ENCODE measurements around the gene BCAR3. TPM values are rescaled to one million over a fixed set of nuclear protein-coding genes. Genes with fewer than 3 reads are reported as not detected.

Gene BCAR3
- total and polyA plus RNA-seq, 2 experiments from 2014 or later, result 22.6 to 23.7 TPM

DNA sequence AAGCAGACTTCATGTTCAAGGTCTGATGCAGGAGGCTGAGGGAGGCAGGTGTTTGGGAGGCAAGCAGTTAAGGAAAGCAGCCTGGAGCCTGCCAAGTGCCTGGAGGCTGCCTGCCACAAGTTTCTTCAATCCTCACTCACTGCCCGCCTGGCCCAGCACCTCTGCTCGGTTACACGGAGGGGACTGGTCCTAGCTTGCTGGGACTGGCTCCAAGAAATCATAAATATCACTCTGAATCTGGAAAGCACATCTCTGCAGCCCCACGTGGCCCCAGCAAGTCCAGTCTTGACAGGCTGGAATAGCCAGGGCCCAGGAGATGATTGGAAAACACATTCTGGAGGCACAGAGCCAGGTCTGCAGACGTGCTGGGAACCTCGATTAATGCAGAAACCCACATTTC lies 83.9 kb downstream of the BCAR3 start:
- H2AFZ ChIP-seq, result no peak overlapping the region
- DNase-seq (ENCODE audit: low spot score), result peak; percentile 38
- H3K27ac ChIP-seq, result no peak overlapping the region
- H3K79me2 ChIP-seq, result peaks cover 83% of the 10 kb centered on the region
- H3K36me3 ChIP-seq (replicated peaks; ENCODE audit: insufficient read depth, low read depth), result no peaks in the 10 kb centered on the region
- H3K27me3 ChIP-seq, result no peaks in the 10 kb centered on the region
- no peaks in the 10 kb centered on the region for H4K20me1 ChIP-seq (ENCODE audit: insufficient read depth, poor library complexity, severe bottlenecking)
- TF ChIP-seq, protein P1, sequence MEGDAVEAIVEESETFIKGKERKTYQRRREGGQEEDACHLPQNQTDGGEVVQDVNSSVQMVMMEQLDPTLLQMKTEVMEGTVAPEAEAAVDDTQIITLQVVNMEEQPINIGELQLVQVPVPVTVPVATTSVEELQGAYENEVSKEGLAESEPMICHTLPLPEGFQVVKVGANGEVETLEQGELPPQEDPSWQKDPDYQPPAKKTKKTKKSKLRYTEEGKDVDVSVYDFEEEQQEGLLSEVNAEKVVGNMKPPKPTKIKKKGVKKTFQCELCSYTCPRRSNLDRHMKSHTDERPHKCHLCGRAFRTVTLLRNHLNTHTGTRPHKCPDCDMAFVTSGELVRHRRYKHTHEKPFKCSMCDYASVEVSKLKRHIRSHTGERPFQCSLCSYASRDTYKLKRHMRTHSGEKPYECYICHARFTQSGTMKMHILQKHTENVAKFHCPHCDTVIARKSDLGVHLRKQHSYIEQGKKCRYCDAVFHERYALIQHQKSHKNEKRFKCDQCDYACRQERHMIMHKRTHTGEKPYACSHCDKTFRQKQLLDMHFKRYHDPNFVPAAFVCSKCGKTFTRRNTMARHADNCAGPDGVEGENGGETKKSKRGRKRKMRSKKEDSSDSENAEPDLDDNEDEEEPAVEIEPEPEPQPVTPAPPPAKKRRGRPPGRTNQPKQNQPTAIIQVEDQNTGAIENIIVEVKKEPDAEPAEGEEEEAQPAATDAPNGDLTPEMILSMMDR (IDR thresholded peaks at IDR 0.05; ENCODE audit: poor library complexity), result no peak
- TF ChIP-seq EZH2 (IDR thresholded peaks at IDR 0.05; ENCODE audit: borderline replicate concordance) (no peak), EZH2phosphoT487 (IDR thresholded peaks at IDR 0.05; ENCODE audit: low read depth, severe bottlenecking, unreplicated experiment) (no peak)
- no peaks in the 10 kb centered on the region for H3K9me2 ChIP-seq (replicated peaks; ENCODE audit: insufficient read depth)
- H3K9me3 ChIP-seq (ENCODE audit: low read depth), result no peaks in the 10 kb centered on the region
- H3K4me1 ChIP-seq (ENCODE audit: insufficient read depth), result peaks cover 50% of the 10 kb centered on the region
- H3K4me2 ChIP-seq, result no peak overlapping the region
- WGBS (ENCODE audit: low lambda C conversion rate, missing lambda C conversion rate), result 46% methylated on average over 6 of the region's 6 CpGs
- H3K4me3 ChIP-seq, result no peak overlapping the region

DNA sequence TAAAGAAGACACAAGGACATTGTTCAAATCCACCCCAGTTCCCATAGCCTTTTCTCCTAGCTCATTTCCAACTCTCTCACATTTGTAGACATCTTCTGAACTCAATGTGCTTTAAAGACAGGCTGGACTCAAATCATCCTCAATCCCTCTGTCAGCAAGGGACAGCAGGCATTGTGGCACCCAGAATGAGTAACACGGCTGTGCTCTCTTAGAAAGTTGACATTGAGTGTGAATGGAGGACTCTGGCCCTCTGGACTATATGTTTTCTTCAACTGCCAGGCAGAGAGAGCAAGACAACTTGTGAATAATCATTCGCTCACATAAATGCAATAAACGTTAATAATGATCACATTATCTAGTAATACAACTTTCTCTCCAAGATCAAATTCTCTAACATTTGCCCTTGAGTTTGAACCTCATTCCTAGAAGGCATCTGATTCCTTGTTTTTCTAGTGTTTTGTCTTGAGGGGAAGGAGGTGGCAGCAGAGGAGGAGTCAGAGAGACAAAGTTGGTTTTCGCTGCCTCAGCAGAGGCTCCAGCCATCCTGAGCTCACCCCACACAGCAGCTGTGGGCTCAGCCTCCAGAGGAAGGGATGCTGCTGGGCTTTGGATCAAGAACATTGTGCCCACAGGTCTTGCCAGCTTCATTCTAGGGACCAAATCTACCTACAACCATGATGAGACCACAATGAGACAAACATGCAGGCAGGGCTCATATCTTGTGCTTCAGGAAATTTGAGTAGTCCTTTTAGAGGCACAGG lies 85.1 kb downstream of the BCAR3 start:
- WGBS (ENCODE audit: low lambda C conversion rate, missing lambda C conversion rate), result 91% methylated on average over 4 of the region's 4 CpGs
- Histone ChIP-seq H2AFZ (no peak overlapping the region), H3K9me3 (ENCODE audit: low read depth) (no peaks in the 10 kb centered on the region), H3K4me1 (ENCODE audit: insufficient read depth) (peaks cover 62% of the 10 kb centered on the region), H3K4me3 (no peak overlapping the region), H4K20me1 (ENCODE audit: insufficient read depth, poor library complexity, severe bottlenecking) (no peaks in the 10 kb centered on the region), H3K79me2 (peaks cover 72% of the 10 kb centered on the region), H3K27ac (peak overlapping the region; percentile 42), H3K4me2 (no peak overlapping the region), H3K36me3 (replicated peaks; ENCODE audit: insufficient read depth, low read depth) (no peaks in the 10 kb centered on the region), H3K27me3 (no peaks in the 10 kb centered on the region), H3K9me2 (replicated peaks; ENCODE audit: insufficient read depth) (no peaks in the 10 kb centered on the region)
- TF ChIP-seq, protein P1 (IDR thresholded peaks at IDR 0.05; ENCODE audit: poor library complexity), result no peak
- TF ChIP-seq EZH2phosphoT487 (IDR thresholded peaks at IDR 0.05; ENCODE audit: low read depth, severe bottlenecking, unreplicated experiment) (no peak), EZH2 (IDR thresholded peaks at IDR 0.05; ENCODE audit: borderline replicate concordance) (no peak)
- no peak for DNase-seq (ENCODE audit: low spot score)

DNA sequence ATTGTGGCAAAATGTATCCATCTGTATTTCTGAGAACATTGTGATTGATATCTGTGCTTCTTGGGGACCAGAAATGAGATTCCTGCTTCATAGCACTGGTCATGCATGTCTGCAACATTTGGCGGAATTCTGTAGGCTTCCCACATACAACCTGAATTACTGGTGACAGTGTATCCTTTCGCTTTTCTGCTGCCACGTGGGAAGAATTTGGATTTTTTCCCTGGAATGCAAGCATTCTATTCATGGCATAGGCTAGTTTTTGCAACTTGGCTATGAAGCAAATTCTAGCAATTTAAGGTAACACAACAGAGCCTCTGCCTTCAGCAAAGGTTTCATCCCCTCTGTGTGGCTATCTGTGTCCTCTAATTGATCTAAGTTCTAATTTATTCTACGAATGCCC lies 85.9 kb downstream of the BCAR3 start:
- H4K20me1 ChIP-seq (ENCODE audit: insufficient read depth, poor library complexity, severe bottlenecking), result no peaks in the 10 kb centered on the region
- no peak overlapping the region for H2AFZ ChIP-seq
- H3K36me3 ChIP-seq (replicated peaks; ENCODE audit: insufficient read depth, low read depth), result no peaks in the 10 kb centered on the region
- H3K79me2 ChIP-seq, result peaks cover 67% of the 10 kb centered on the region
- H3K9me3 ChIP-seq (ENCODE audit: low read depth), result no peaks in the 10 kb centered on the region
- TF ChIP-seq EZH2phosphoT487 (IDR thresholded peaks at IDR 0.05; ENCODE audit: low read depth, severe bottlenecking, unreplicated experiment), result no peak
- TF ChIP-seq, protein P1 (IDR thresholded peaks at IDR 0.05; ENCODE audit: poor library complexity), result no peak
- no peak for TF ChIP-seq EZH2 (IDR thresholded peaks at IDR 0.05; ENCODE audit: borderline replicate concordance)
- no peak for DNase-seq (ENCODE audit: low spot score)
- no peak overlapping the region for H3K4me3 ChIP-seq
- peaks cover 67% of the 10 kb centered on the region for H3K4me1 ChIP-seq (ENCODE audit: insufficient read depth)
- whole genome bisulfite sequencing (ENCODE audit: low lambda C conversion rate, missing lambda C conversion rate), result 85% methylated on average over 4 of the region's 4 CpGs
- no peak overlapping the region for H3K4me2 ChIP-seq
- H3K27ac ChIP-seq, result peak overlapping the region; percentile 42
- H3K9me2 ChIP-seq (replicated peaks; ENCODE audit: insufficient read depth), result no peaks in the 10 kb centered on the region
- no peaks in the 10 kb centered on the region for H3K27me3 ChIP-seq
